ENCODE results near the gene COX4I1. TPM values are rescaled to one million over a fixed set of nuclear protein-coding genes. Genes with fewer than 3 reads are reported as not detected.
"Not testable (repeated sequence)": the region's sequence is repeated elsewhere in the genome, so short reads cannot be mapped to it uniquely, and the experiment has no call there.

COX4I1 gene
- total RNA-seq, 2 donors from 2014 or later = 397 to 558 TPM

DNA sequence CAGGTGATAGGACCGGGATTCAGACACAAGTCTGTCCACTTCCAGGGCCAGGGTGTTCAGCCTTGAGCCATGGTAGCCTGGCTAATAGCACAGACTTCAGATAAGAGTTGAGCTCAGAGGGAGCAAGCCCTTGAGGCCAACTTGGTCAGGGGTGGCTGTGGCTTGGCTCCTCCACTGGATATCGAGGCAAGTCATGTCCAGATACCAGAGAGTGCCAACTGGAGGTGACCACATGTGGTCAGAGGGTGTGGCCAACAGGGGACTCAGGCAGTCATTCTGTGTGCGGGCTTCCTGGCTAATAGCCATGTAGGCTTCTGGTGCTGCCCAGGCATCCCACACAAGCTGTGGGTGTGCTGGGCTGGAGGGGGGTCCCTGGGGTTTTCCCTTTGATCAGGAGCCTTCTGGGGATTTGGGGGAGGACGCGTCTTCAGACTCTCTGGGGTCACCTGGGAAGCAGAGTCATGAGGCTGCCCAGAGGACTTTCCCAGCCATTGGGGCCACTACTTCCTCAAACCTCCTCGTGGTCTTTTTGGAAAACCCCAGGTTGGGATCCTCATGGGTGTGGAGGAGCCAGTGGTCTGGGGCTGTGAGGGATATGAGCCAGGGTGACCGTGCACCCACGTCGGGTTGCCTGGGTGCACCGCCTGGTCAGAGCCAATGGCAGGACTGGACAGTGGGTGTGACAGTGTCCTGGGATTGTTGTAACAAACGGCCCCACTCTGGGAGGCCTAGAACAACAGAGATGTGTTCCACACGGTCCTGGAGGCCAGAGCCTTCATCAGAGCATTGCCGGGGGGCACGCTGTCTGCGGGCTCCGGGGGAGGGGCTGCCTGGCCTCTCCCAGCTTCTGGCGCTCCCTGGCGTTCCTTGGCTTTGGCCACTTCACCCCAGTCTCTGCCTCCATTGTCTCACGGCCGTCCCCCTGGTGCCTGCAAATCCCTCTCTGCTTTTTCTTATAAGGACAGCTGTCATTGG, 25.0 kb downstream of the COX4I1 start:
- DNase-seq (ENCODE audit: low spot score in 2 of 2) (no peak), ATAC-seq (no peak)
- H3K36me3 Mint-ChIP-seq = peaks cover 0 to 8% of the 10 kb centered on the region in 2 donors
- H3K27ac Mint-ChIP-seq = no peak overlapping the region
- H3K9me3 Mint-ChIP-seq = peaks cover 0 to 7% of the 10 kb centered on the region in 2 donors

DNA sequence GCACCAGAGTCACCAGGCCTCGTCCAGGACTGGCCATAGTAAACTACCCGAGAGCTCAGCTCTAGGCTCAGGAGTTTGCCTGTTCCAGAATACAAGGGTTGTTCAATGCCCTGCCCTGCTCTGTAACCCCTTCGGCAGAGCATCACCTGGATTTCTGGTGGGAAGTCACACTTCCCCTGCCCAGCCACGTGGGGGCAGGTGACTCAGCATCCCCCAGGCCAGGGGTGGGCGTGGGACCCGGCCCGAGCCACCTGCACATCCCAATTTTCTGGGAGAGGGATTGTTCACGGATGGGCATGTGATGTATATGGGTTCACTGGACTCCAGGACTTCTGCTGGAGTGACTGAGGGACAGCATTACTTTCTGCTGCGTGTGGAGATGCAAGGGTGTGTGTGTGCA, 25.8 kb downstream of the COX4I1 start:
- Mint-ChIP-seq H3K9me3 (peaks cover 0 to 7% of the 10 kb centered on the region in 2 donors), H3K36me3 (peaks cover 0 to 8% of the 10 kb centered on the region in 2 donors), H3K27ac (no peak overlapping the region)
- ATAC-seq = no peak
- DNase-seq (ENCODE audit: low spot score in 2 of 2) = no peak

DNA sequence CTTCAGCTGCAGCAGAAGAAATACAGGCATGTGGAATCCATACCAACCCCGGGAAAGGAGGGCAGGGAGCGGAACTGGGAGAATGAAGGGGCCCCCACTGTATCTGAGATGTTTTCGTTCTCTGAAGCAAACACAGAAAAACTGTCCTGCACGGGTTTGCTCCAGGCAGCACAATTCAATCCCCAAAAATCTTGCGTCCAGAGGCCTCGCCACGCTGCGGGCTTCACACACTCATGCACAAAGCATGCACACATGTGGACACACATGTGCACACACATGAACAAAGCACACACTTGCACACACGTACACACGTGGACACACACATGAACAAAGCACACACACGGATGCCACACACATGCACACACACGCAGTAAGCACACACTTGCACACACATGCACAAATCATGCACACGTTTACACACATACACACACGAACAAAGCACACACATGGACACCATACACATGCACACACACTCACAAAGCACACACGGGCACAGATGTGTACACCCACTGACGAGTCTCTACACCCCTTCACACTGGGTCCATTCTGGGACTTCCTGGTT, 27.3 kb downstream of the COX4I1 start:
- ATAC-seq (no peak), DNase-seq (ENCODE audit: low spot score in 2 of 2) (no peak)
- peaks cover 4 to 8% of the 10 kb centered on the region in 2 donors for H3K36me3 Mint-ChIP-seq
- H3K27ac Mint-ChIP-seq = peak overlapping the region in 1 of 2 donors; percentile 33
- H3K9me3 Mint-ChIP-seq = peaks cover 0 to 12% of the 10 kb centered on the region in 2 donors

- peaks cover 0 to 12% of the 10 kb centered on the region in 2 donors for H3K9me3 Mint-ChIP-seq
- H3K36me3 Mint-ChIP-seq = peaks cover 4 to 8% of the 10 kb centered on the region in 2 donors
- no peak overlapping the region for H3K27ac Mint-ChIP-seq
- DNase-seq (ENCODE audit: low spot score in 2 of 2) (no peak), ATAC-seq (no peak)
Measured at GRCh38 chr16:85828166-85828565, 28.7 kb downstream of the COX4I1 start.

DNA sequence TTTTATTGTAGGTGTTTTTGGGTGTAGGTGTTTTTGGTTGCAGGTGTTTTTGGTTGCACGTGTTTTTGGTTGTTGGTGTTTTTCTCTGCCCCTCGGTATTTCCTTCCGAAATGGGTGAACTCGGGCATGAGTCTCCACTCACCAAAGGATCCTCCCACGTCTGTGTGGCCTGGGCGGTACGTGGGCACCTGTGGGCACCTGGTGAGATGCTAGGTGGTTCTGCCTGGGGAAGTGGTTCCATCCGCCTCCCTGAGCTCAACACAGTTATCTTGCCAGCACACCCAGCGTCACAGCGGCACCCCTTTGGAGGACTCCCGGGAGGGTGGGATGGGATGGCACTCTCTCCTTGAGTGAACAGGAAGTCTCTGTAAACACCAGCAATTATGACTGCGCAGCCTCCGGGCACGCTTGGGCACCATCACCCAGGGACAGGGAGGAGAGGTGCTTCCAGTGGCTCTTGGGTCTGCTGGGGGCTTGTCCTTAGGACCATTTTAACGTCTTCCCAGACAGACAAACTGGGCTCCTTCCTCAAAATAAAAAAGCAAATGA, 29.8 kb downstream of the COX4I1 start:
- Mint-ChIP-seq H3K36me3 (peaks cover 4 to 12% of the 10 kb centered on the region in 2 donors), H3K9me3 (peaks cover 0 to 12% of the 10 kb centered on the region in 2 donors), H3K27ac (no peak overlapping the region)
- ATAC-seq (no peak), DNase-seq (ENCODE audit: low spot score in 2 of 2) (no peak)

DNA sequence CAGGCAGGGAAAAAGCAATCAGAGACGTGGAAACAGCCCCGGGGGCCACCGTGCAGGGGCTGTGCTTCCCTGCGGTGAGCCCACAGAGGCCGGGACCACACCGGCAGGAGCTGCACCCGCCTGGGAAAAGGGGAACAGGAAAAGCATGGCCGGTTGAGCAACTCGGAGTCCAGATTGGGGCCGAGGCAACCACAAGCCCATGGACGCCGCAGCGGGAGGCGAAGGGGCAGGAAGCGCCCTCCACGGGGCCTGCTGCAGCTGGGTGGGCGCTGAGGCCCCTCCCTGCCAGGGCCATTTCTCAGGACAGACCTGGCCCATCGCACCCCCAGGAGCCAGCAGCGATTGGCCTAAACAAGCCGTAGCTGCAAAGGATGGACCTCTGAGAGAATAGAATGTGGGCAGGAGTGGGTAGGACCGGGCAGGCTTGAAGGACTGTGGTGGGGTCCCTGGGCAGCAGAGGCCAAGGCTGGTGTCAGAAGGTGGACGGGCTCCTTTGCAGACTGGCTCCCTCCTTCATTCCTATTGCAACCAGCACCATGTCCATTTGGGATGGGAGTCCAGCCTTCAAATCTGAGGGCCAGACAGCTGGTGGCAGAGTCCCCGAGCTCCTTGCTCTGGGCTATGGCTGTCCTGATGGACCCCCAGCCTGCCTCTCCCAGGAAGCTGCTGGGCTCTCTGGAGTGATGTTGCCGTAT, 30.4 kb downstream of the COX4I1 start:
- Mint-ChIP-seq H3K36me3 (peaks cover 4 to 12% of the 10 kb centered on the region in 2 donors), H3K9me3 (peaks cover 0 to 12% of the 10 kb centered on the region in 2 donors), H3K27ac (no peak overlapping the region)
- DNase-seq (ENCODE audit: low spot score in 2 of 2) (no peak), ATAC-seq (no peak)

GRCh38 chr16:85830821-85831220, 31.3 kb downstream of the COX4I1 start:
- DNase-seq (ENCODE audit: low spot score in 2 of 2) (no peak), ATAC-seq (no peak)
- H3K27ac Mint-ChIP-seq = no peak overlapping the region
- H3K36me3 Mint-ChIP-seq = peaks cover 4 to 12% of the 10 kb centered on the region in 2 donors
- H3K9me3 Mint-ChIP-seq = peaks cover 0 to 12% of the 10 kb centered on the region in 2 donors

GRCh38 chr16:85832570-85833218, 33.2 kb downstream of the COX4I1 start:
- Mint-ChIP-seq H3K9me3 (peaks cover 0 to 12% of the 10 kb centered on the region in 2 donors), H3K36me3 (peaks cover 4 to 12% of the 10 kb centered on the region in 2 donors), H3K27ac (no peak overlapping the region)
- no peak for ATAC-seq
- DNase-seq (ENCODE audit: low spot score in 2 of 2) = no peak

DNA sequence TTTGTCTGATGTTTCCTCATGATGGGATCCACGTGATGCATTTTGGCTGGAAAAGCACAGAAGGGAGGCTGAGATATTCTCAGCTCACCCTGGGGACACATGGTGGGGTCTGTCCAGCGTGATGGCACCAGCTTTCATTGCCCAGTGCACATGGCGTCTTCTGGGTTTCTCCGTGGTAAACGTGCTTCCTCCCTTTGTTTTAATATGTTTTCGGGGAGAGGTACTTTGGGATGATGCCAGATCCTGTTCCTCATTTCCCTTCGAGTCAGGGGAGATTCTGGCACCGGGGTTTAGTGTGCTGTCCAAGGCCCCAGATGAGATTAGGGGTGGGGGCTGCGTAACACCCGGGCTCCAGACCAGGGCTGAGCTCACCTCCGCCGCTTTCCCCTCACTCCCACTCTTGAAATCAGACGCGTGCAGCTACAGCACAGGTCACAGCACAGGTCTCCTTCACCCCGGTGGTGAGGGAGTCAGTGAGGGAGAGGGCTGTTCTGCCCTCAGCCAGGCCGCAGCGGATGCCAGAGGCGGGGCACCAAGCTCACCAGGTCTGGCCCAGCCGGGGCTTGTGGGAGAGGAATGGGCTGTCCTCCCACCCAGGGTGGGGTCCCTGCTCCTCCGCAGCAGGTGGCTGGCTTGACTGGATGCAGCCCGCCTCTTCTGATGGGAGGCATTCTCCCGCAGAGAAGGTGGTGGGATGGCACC, 33.9 kb downstream of the COX4I1 start:
- ATAC-seq = no peak
- H3K27ac Mint-ChIP-seq = peak overlapping the region in 1 of 2 donors; percentile 72
- DNase-seq (ENCODE audit: low spot score in 2 of 2) = no peak
- peaks cover 0 to 12% of the 10 kb centered on the region in 2 donors for H3K9me3 Mint-ChIP-seq
- peaks cover 4 to 12% of the 10 kb centered on the region in 2 donors for H3K36me3 Mint-ChIP-seq

- no peak for DNase-seq (ENCODE audit: low spot score in 2 of 2)
- Mint-ChIP-seq H3K36me3 (peaks cover 4% of the 10 kb centered on the region in 2 donors), H3K27ac (no peak overlapping the region), H3K9me3 (peaks cover 0 to 5% of the 10 kb centered on the region in 2 donors)
- no peak for ATAC-seq
Measured at GRCh38 chr16:85834741-85835140, 35.2 kb downstream of the COX4I1 start.

GRCh38 chr16:85835227-85835751, 35.8 kb downstream of the COX4I1 start:
- DNase-seq (ENCODE audit: low spot score in 2 of 2) (no peak), ATAC-seq (no peak)
- Mint-ChIP-seq H3K9me3 (peaks cover 0 to 5% of the 10 kb centered on the region in 2 donors), H3K27ac (no peak overlapping the region), H3K36me3 (peaks cover 4% of the 10 kb centered on the region in 2 donors)

DNA sequence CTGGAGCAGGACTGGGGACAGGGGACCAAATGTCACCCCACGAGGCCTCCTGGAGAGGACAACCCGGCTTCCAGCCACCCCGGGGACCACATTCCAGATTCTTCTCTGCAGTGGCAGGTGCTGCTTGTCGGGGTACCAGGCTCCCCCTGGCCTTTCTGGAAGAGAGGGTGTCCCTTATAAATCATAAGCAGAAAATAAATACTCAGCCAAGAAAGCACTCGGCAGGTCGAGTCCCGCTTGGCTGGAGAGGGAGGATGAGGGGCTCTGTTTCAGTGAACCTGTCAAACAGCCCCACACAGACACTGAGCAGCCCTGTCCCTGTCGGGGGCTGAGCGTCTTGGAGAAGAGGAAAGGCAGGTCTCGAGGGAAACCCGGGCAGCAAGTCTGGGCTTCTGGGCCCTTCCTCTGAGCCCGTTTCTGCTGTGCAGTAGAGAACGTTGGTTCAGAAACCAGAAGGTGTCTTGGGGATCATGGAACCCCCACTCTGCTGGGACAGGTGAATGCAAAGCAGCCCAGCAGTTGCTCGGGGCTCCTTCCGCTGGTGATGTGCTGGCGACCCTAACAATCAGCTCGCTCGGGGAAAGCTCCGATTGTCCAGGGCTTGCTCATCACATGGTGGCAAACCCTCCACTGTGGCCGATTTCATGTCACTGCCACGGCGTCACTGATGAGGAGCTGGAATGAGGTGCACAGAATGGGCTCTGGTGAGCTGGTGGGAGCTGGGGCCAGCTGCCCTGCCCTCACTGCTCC, 36.6 kb downstream of the COX4I1 start:
- H3K36me3 Mint-ChIP-seq = peaks cover 4% of the 10 kb centered on the region in 2 donors
- H3K9me3 Mint-ChIP-seq = peaks cover 0 to 4% of the 10 kb centered on the region in 2 donors
- no peak overlapping the region for H3K27ac Mint-ChIP-seq
- DNase-seq (ENCODE audit: low spot score in 2 of 2) (no peak), ATAC-seq (no peak)

GRCh38 chr16:85836706-85837582, 37.4 kb downstream of the COX4I1 start:
- peaks cover 0 to 4% of the 10 kb centered on the region in 2 donors for H3K36me3 Mint-ChIP-seq
- DNase-seq (ENCODE audit: low spot score in 2 of 2) (no peak), ATAC-seq (no peak)
- no peaks in the 10 kb centered on the region for H3K9me3 Mint-ChIP-seq
- no peak overlapping the region for H3K27ac Mint-ChIP-seq

DNA sequence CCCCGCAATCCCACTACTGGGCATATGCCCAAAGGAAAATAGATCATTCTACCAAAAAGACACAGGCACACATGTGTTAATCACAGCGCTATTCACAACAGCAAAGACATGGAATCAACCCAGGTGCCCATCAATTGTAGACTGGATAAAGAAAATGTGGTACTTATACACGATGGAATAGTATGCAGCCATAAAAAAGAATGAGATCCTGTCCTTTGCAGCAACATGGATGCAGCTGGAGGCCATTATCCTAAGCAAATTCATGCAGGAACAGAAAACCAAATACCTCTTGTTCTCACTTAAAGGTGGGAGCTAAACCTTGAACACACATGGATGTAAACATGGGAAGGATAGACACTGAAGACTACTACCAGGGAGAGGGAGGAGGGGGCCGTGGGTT, 38.2 kb downstream of the COX4I1 start:
- peak overlapping the region in 1 of 2 donors; percentile 55 for H3K27ac Mint-ChIP-seq
- not testable (repeated sequence) for H3K36me3 Mint-ChIP-seq; ATAC-seq; DNase-seq (ENCODE audit: low spot score in 2 of 2); H3K9me3 Mint-ChIP-seq

Measured in activated naive CD4-positive, alpha-beta T cell treated with anti-CD3 and anti-CD28 coated beads, Interleukin-2, amount 50 U/mL, for 72 hours (primary cell).